GM19035 (cell line): Measurements from ENCODE around the gene DLX5.

ENCODE experiments used
- ATAC-seq: cut with Tn5 transposase; IDR thresholded peaks from one replicate; pipeline ENCODE4 v1.9.1; 2021; ENCODE audit not compliant: unreplicated experiment

DLX5 gene

GRCh38 chr7:97018791-97019531 is 5.7 kb downstream of the DLX5 start:
- ATAC-seq = no peak

GRCh38 chr7:97018126-97018601 is 6.5 kb downstream of the DLX5 start:
- no peak for ATAC-seq

- ATAC-seq = no peak
These were observed 7.2 kb downstream of the DLX5 start for GRCh38 chr7:97017192-97018125.

GRCh38 chr7:97016381-97017191 is 8.0 kb downstream of the DLX5 start:
- ATAC-seq = no peak

DNA sequence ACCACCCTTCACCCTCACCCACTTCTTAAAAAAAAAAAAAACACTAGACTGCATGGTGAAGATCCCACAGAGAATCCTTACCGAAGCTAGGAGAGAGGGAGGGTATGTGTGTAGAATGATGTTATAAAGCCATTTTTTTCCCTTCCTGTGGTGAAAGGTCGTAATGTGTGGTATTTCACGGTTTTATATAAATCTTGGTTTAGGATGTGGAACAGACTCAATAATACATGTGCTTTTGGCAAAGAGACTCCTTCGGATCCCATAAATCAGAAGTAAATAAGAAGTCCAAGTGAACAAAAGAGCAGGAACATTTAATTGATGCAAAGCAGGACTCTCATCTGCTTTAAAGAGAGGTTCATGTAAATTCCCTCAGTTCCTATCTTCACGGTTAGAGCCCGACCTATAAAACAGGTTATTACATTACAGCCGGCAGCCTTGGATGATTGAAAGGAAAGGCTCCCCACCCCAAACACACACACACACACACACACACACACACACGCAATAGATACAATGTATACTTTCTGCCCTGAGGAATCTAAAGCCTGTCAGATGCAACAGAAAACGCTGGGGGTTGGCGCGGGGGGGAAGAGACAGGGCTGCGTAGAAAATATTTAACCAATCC is 8.8 kb downstream of the DLX5 start:
- ATAC-seq = no peak

DNA sequence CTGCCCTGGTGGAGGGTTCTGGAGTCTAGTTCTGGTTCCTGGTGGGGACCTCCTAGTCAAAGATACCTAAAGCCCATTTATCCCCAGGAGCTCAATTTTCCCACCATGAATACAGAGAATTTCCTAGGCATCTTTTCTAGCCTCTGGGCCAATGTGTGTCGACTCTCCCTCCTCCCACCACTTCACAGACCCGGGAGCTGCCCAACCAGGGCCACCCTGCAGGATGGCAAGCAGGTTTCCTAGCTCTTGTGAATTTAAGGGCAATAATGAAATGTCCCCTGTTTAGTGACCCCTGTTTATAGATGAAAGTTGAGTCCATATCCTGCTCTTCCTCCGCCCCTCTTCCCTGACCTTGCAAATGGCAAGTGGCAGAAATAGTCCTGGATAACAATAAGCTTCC is 9.4 kb downstream of the DLX5 start:
- ATAC-seq = no peak

GRCh38 chr7:97014145-97014750 is 10.4 kb downstream of the DLX5 start:
- ATAC-seq = no peak

- no peak for ATAC-seq
These were observed 10.8 kb downstream of the DLX5 start for GRCh38 chr7:97013845-97014134.

DNA sequence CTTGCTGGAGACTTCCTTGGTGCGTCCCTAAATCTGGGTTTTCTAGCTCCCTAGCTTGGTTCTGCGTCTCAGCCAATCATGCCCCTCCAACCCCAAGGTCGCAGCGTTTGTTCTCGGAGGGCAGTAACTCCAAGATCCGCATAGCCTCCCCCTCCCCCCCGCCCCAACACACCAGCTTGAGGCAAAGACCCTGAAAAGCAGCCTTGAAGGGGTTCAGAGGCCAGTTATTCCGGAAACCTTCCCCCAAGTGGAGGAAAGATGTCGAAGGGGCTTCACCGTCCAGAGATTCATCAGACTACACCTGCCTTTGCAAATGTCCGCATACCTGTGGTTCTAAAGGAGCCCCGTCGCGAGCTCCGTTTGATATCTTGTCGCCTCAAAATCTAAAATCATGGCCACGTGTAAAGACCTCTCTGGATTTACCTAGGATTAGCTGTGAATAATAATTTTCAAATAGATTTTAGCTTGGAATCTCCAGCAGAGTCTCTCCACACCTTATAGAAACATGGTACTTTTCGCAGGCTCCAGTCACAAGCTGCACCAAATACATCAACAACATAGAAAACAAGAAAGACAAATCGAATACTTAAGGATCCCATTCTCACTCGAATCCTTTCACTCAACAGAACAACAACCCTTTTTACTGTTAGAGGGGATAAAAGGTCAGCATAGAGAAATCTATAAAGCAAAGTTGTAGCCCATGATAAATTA is 11.3 kb downstream of the DLX5 start:
- ATAC-seq = no peak

GRCh38 chr7:97012365-97013133 is 12.1 kb downstream of the DLX5 start:
- no peak for ATAC-seq

- no peak for ATAC-seq
These were observed 12.9 kb downstream of the DLX5 start for GRCh38 chr7:97011536-97012364.

DNA sequence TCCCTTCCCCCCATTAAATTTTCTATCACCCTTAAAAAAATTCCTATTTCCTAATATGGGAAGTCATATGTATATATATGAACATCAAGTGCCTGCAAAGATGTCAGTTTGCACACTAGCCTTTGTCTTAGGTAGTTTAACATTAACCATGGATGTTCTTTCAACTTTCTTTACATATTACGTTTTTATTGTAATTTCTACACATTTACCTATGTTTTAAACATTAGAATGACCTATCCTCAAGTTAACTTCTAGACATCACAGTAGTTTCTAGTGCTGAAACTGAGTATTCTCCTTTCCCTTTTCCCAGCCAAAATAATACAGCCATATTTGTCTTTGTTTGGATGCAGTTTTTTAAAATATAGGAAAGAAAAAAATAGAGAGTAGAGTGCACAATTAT is 13.5 kb downstream of the DLX5 start:
- ATAC-seq = no peak

- no peak for ATAC-seq
These were observed 14.6 kb downstream of the DLX5 start for GRCh38 chr7:97009753-97010732.

DNA sequence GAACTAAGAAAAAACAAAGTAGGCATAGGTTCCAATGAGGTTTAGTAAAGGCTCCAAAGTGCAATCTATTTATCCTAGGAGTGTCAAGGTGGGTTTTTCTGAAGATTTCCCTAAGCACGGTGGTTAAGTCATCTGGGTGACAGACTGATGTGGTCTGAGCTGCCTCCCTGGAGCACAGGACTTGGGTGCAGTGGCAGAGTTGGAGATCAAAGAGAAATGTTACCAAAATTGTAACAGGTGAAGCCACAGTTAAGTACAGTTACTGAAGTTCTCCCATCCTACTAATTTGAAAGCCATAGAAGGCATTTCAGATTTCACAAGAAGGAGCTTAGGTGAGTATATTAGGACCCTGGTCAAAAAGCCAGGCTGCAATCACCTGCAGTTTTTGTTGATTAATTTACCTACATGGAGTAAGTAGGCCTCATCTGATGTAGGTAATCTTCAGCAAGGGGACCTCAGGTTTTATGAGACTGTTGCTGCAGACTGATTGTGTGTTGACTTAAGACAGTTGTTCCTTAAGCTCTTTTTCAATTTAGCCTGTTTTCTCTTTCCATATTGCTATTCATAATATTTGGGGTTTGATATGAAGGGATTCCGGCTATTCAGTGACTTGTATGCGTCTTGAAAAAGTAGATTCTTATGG is 16.2 kb downstream of the DLX5 start:
- no peak for ATAC-seq

DNA sequence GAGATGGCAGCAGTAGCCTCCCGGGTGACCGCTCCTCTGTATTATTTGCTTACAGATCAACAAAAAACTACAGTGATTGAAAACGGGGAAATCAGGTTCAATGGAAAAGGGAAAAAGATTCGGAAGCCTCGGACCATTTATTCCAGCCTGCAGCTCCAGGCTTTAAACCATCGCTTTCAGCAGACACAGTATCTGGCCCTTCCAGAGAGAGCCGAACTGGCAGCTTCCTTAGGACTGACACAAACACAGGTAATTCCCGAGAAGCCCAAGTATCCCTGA is 17.1 kb downstream of the DLX5 start:
- ATAC-seq = no peak

DNA sequence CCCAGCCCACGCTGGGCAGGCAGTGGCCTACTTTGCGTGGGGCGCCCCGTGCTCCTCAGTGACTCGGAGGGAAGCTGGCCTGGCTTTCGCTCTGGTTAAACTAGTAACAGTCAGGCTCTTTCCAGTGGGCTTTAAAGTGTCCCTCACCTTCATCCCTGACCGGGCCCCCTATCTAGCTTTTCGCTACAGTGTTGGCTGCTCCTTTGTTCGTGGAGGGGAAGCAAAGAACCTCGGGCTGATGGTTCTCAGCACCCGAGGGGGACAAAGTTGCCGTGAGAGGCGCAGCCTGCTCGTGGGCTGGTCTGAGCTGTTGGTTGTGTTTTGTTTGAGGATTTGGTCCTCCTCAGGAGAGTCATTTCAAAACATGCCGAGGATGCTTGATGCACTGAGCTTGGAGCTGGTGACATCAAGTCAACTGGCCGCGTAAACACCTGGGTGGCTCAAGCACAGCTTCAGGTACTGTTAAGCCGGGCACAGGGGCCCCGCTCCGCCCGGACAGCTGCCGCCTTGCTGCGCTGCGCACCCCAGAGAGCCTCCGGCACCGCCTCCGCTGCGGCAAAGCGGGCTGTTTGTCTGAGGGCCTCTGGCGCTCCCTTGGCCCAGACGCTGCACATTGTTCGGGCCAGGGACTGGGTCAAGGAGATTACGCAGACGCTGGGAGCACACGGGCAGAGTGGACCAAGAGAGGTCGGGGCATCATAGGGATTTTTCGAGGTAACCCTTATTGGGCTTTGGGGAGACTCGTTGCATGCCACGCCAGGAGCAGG is 17.6 kb downstream of the DLX5 start:
- ATAC-seq = no peak
